GM18870 (cell line): ENCODE measurements around the gene SNX9.
"Not testable (repeated sequence)": the region's sequence is repeated elsewhere in the genome, so short reads cannot be mapped to it uniquely, and the experiment has no call there.

Experiments used
- ATAC-seq: cut with Tn5 transposase; IDR thresholded peaks from one replicate; pipeline ENCODE4 v1.9.1; 2021; ENCODE audit warnings: moderate library complexity; ENCODE audit not compliant: unreplicated experiment

SNX9 gene

GRCh38 chr6:157853902-157854502 lies 31.0 kb downstream of the SNX9 start:
- ATAC-seq, result no peak

- no peak for ATAC-seq
These were observed 32.3 kb downstream of the SNX9 start for GRCh38 chr6:157855325-157855724.

- not testable (repeated sequence) for ATAC-seq
These were observed 32.8 kb downstream of the SNX9 start for GRCh38 chr6:157855804-157856203.

GRCh38 chr6:157858664-157859063 lies 35.6 kb downstream of the SNX9 start:
- not testable (repeated sequence) for ATAC-seq

GRCh38 chr6:157859775-157860504 lies 36.9 kb downstream of the SNX9 start:
- no peak for ATAC-seq

- no peak for ATAC-seq
These were observed 37.5 kb downstream of the SNX9 start for GRCh38 chr6:157860505-157860991.

GRCh38 chr6:157861184-157861583 lies 38.1 kb downstream of the SNX9 start:
- no peak for ATAC-seq

- no peak for ATAC-seq
These were observed 38.8 kb downstream of the SNX9 start for GRCh38 chr6:157861814-157862213.

- ATAC-seq, result no peak
These were observed 39.7 kb downstream of the SNX9 start for GRCh38 chr6:157862706-157863105.

GRCh38 chr6:157864185-157864761 lies 41.2 kb downstream of the SNX9 start:
- no peak for ATAC-seq

- ATAC-seq, result no peak
These were observed 42.2 kb downstream of the SNX9 start for GRCh38 chr6:157865249-157865648.

GRCh38 chr6:157867155-157867559 lies 44.1 kb downstream of the SNX9 start:
- ATAC-seq, result no peak

- ATAC-seq, result no peak
These were observed 44.9 kb downstream of the SNX9 start for GRCh38 chr6:157867981-157868380.

- no peak for ATAC-seq
These were observed 45.8 kb downstream of the SNX9 start for GRCh38 chr6:157868835-157869234.

- no peak for ATAC-seq
These were observed 46.7 kb downstream of the SNX9 start for GRCh38 chr6:157869673-157870302.

GRCh38 chr6:157873735-157874344 lies 50.8 kb downstream of the SNX9 start:
- ATAC-seq, result no peak

GRCh38 chr6:157877149-157877548 lies 54.1 kb downstream of the SNX9 start:
- no peak for ATAC-seq

- no peak for ATAC-seq
These were observed 54.8 kb downstream of the SNX9 start for GRCh38 chr6:157877573-157878438.

GRCh38 chr6:157879034-157879872 lies 56.2 kb downstream of the SNX9 start:
- ATAC-seq, result peak; percentile 94
